HG02884 (cell line): ENCODE results near the gene TMEM208.

Experiments used
- ATAC-seq: cut with Tn5 transposase; IDR thresholded peaks from one replicate; pipeline ENCODE4 v1.9.1; 2021; ENCODE audit warnings: mild to moderate bottlenecking, moderate library complexity; ENCODE audit not compliant: unreplicated experiment

TMEM208 gene

DNA sequence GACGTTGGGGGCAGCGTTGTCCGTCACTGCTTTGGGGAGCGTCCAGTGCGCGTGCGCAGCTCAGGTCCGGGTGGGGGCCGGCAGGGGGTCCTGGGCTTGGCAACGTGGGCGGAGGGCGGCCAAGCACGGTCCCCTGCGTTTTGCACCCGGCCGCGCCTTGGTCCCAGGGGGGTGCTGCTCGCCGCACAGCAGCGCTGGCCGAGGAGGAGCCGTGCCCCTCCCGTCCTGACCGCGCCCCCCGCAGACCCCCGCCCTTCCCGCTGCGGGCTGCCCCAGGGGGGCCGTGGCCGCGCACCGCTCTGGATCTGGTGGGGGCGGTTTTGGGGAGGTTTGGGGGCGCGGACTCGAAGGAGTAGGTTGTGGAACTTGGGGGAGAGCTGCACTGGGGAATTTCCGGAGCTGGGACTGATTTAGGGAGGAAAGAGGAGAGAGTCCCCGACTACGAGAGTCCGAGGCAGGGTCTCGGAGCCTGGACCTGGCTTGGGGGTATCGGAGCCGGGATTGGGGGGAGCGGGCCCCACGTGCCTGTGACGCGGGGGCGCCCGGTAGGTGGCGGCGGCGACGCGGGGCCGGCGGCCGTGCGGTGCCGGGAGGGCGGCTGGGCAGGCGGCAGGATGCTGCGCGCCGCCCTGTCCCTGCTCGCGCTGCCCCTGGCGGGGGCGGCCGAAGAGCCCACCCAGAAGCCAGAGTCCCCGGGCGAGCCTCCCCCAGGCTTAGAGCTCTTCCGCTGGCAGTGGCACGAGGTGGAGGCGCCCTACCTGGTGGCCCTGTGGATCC, 21.7 kb downstream of the TMEM208 start, which contains the start of gene SLC9A5:
SLC9A5 (plus strand) TSS at position 579 of the 777 bp plus-strand sequence; CDS start at position 615, 36 bp downstream.
- ATAC-seq = no peak

DNA sequence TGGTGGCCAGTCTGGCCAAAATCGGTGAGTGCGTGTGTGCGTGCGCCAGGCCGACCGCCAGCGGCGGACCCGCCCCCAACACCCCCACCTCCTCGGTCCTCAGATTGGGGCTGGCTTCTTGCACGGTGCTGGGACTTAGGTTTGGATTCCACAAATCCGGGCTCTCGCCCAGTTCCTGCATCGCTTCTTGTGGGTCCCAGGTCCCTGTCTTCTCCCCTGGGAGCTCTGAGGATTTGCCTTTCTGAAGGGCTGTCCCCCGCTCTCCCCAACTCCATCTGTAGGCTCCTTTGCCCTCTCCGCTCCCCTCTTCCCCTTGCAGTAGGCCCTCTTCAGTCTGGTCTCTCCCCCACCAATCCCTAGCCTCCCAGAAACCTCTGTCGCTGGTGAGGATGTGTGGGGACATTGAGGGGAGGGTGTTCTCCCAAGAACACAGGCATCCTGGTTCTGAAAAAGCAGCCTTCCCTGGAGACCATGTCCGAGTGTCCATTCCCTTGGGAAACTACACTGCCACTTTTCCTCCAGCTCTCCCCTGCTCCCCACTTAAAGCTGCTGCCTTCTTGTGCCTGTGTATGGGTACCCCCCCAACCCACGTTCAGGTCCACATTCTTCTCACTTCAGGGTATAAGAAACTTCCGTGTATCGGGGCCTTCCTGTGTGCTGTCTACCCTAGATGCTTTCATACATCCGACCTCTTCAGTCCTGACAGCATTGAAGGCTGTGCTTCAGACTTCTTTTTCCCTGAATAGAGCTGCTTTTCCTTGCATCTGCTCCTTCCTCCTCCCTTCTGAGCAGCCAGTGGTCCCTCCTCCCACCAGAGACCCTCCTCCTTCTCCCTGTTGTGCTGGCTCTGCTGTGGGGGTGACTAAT, 22.5 kb downstream of the TMEM208 start:
- no peak for ATAC-seq

DNA sequence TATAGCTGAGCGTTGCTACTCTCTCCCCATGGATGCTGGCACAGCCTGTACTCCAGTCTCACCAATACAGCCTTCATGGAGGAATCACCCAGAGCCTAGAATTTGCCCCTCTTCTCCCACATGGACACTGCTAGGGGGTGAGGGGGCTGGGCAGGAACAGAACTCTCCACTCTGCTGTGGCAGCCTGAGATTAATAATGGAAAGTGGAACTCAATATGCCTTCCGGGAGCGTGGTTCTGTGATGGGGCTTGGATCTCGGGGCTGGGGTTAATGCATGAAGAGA, 23.1 kb downstream of the TMEM208 start:
- ATAC-seq = no peak

DNA sequence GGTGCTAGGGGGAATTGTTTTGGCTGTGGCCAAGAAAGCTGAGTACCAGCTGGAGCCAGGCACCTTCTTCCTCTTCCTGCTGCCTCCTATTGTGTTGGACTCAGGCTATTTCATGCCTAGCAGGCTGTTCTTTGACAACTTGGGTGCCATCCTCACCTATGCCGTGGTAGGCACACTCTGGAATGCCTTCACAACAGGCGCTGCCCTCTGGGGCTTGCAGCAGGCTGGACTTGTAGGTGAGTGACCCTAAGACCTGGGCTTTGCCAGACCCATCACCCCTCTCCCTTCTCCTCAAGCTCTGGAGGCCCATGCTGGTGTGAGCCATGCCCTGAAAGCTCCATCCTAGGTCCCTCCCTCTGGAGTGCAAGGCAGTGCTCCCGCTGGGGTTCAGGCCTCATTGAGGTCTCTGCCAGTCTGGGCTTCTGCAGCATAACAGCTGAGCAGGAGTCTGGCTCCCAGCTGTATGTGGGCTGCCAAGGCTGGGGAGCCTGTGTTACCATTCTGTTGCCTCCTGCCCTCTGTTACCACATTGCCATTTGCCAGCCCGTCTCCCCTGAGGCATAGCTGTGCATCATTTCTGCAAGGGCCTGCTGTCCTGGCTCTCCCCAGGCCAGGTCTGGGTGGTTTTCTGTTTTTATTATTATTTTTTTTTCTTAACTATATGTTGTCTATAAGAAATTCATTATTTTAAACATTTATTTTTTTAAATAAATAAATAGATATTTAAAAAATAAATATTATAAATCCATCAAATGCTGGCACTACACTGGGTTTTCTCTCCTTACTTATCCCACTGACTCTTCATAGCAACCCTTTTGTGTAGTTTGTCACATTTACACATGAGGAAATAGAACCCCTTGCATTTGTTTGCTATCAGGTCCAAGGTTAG, 25.9 kb downstream of the TMEM208 start:
- ATAC-seq = no peak

DNA sequence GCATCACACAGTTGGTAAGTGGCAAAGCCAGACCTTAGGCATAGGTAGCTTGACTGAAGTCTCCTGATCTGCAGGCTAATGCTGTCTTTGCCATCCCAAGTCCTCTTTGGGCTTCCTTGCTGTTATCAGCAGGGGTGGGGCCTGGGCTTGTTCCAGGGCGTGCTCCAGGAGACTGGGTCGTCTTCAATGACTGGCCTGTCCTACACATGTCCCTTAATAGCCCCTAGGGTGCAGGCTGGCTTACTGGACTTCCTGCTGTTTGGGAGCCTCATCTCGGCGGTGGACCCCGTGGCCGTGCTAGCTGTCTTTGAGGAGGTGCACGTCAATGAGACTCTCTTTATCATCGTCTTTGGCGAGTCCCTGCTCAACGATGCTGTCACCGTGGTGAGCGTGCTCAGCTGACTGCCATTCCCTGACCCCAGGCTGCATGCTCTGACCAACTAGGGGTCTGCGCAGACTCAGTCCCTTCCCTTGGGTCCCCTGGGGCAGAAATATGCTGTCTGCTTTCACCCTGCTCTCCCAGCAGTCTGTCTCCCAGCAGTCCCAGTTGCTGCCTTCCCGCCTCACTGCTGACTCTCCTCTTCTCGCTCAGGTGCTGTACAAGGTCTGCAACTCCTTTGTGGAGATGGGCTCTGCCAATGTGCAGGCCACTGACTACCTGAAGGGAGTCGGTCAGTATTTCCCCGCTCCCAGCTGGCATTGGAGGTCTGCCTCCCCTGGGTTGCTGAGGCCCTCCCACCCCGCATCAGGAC, 28.0 kb downstream of the TMEM208 start:
- no peak for ATAC-seq

DNA sequence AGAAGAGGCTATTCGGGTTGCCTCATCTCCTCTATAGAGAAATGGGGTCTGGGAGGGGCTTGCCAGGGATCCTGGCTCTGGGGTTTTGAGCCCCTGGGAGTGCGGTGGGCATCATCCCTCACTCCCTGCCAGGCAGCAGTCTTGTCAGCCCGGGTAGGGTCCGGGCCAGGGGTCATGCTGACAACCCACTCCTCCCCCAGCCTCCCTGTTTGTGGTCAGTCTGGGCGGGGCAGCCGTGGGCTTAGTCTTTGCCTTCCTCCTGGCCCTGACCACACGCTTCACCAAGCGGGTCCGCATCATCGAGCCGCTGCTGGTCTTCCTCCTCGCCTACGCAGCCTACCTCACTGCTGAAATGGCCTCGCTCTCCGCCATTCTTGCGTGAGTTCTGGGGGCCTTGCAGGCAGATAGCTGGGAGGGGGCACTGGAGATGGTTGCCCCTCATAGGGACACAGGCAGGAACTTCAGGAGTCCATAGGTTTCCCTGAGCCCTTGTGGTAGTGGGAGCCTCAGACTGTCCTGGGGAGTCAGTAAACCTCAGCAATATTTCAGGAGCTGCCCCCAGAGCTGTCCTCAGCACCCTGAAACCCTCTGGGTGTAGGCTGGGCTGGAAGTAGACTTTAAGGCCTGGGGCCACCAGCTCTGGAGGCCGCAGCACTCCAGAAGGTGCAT, 28.8 kb downstream of the TMEM208 start:
- no peak for ATAC-seq

DNA sequence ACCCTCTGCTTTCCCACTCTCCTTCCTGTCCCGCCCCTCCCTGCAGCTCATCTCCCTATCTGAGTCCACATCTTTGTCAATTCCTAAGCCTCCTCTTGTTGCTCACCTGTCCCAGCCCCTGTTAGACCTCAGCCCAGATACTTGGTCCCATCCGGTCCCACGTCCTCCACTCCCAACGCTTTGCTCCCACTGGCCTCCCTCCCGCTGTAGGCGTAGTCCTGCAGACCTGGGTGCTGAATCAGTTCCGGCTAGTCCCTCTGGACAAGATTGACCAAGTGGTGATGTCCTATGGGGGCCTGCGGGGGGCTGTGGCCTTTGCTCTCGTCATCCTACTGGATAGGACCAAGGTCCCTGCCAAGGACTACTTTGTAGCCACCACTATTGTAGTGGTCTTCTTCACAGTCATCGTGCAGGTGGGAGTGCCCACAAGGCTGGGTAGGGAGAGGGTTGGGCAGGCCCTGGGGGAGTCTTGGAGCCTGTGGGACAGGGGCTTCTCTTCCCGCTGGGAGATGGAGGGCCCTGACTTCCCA, 29.8 kb downstream of the TMEM208 start:
- ATAC-seq = no peak

DNA sequence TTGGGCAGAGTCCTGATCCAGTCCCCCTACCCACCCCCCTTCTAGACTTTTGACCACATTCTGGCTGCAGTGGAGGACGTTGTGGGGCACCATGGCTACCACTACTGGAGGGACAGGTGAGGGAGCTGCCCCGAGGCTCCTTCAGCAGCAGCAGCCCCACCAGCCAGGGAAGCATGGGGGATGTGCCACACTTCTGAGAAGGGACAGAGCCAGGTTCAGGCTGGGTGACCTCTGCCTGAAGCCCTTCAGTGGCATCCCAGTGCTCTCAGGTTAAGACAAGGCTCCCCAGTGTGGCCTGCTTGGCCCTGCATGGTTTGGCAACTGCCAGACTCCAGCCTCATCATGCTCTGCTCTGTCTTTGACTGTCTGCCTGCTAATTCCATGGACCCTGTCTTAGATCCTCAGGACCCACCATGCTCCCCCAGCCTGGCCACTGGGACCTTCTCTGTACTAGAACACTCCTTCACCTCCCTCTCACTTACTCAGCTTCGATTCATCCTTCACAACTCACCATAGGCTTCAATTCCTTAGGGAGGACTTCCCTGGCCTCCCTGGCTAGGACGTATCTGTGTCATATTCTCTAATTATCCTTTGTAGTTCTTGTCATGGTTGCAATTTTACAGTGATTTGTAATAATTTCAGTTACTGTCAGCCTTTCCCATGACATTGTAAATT, 30.7 kb downstream of the TMEM208 start:
- ATAC-seq = no peak

DNA sequence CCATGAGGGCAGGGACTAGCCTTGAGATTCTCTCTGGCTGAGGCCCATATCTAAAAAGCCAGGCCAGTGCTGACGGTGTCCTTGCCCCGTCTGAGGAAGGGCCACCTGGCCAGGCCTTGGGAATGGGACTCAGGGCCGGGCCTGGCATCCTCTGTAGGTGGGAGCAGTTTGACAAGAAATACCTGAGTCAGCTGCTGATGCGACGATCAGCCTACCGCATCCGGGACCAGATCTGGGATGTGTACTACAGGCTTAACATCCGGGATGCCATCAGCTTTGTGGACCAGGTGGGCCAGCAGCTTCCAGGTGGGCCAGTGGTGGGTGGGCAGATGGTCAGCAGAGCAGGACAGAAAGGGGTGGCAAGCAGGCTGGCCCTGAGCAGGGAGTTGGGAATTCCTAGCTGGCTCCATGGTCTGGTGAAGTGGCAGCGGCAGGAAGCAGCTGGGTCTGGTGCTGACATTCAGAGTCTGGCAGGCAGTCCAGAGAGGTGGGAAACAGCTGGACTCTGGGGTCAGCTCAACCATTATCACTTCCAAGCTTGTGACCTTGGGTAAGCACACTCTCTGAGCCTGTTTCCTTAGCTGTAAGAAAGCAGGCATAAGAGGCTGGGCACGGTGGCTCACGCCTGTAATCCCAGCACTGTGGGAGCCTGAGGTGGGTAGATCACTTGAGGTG, 31.4 kb downstream of the TMEM208 start:
- no peak for ATAC-seq

DNA sequence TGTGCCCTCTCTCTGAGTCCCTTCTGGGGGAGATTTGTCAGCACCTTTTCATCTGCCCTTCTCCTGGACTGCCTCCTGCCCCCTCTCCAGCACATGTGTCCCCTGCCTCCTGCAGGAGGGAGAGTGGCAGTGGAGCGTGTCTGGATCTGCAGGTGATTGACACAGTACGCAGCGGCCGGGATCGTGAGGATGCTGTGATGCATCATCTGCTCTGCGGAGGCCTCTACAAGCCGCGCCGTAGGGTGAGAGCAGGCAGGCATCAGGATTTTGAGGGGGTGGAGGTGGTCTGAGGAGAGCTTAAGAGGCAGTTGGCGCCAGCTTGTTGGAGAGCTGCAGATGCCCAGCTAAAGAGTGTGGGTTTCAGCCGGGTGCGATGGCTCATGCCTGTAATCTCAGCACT, 32.8 kb downstream of the TMEM208 start:
- ATAC-seq = no peak

DNA sequence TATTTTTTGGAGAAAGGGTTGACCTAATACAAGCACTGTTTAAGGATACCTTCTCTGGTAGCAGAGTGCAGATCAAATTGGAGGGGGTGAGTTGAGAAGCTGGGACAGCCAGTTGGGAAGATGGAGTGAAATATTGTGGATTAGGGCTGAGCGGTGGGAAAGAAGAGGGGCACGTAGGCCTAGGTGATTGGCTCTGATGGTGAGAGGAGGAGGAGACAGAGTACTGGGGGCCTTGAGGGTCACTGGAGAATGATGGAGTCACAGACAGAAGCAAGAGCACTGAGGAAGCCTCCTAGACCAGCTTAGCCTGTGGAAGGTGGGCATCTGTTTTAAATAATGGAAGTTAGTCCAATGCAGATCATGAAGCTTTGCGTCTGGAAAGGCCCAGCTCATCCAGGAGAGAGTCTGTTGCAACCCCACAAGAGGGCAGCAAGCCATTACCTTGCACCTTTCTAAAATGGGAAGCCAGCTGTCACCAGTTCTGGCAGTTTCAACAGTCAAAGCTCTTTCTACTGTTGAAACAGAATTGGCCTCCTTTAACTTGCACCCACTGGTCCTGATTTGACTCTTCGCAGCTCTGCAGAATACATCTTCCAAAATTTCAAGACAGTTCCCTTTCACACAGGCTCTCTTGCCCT, 33.6 kb downstream of the TMEM208 start:
- no peak for ATAC-seq

DNA sequence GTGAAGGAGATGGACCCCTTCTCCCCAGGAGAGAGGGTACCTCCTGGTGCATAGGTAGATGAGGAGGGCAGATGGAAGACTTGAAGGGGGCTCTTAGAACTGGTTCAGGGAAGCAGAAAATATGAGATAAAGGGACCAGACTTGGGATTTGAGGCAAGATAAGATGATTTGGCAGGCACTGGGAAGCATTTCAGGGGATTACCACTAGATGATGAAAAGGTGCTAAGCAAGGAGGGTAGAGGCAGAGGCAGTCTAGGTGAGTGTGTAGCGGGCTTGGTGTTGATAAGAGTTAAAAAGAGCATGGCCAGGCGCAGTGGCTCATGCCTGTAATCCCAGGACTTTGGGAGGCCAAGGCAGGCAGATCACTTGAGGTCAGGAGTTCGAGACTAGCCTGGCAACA, 36.3 kb downstream of the TMEM208 start:
- ATAC-seq = no peak

DNA sequence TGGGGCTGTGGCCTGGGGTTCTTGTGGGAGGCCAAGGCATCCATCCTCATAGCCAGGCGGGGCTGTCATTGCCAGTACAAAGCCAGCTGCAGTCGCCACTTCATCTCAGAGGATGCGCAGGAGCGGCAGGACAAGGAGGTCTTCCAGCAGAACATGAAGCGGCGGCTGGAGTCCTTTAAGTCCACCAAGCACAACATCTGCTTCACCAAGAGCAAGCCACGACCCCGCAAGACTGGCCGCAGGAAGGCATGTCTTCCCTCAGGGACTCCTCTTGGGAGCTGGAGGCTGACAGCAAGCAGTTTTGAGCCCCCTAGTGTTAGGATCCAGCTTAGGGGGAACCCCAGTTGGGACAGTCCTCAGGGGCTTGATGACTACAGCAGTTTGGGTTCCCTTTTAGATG, 37.3 kb downstream of the TMEM208 start:
- no peak for ATAC-seq

DNA sequence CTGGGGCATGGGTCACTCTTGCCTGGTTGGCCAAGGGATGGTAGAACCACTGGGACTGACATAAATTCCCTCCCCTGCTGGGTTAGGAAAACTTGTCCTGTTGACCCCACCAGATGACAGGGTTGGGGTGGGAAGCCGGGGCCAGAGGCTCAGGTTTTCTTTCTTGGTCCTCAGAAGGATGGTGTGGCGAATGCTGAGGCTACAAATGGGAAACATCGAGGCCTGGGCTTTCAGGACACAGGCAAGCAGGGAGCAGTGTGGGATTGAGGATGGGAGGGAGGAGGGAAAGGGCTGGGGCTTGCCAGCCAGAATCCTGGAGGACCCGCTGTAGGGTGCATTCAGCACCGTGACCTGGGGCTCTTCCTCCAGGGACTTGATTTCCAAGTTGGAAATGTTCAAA, 37.9 kb downstream of the TMEM208 start:
- ATAC-seq = no peak

DNA sequence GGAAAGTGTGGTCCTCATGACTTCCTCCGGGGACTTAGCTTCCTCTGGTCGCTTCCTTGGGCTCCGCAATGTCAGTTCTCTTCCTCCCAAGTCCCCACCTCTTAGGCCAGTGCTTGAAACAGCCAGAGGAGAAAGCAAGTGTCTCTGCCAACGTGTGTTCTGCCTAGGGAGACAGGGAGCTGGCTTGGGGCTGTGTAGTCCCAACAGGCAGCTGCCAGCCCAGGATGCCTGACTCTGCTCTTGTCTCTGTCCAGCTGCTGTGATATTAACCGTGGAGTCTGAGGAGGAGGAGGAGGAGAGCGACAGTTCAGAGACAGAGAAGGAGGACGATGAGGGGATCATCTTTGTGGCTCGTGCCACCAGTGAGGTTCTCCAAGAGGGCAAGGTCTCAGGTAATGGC, 38.9 kb downstream of the TMEM208 start:
- ATAC-seq = no peak

DNA sequence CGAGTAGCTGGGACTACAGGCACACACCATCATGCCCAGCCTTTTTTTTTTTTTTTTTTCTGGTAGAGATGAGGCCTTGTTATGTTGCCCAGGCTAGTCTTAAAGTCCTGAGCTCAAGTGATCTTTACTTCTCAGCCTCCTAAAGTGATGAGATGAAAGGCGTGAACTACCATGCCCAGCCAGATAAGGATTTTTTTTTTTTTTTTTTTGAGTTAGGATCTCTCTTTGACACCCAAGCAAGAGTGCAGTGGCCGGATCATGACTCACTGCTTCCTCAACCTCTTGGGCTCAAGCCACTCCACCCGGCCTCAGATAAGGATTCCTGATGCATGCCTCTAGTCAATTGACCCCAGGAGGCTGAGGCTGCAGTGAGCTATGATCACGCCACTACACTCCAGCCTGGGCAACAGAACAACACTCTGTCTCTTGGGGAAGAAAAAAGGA, 41.2 kb downstream of the TMEM208 start:
- ATAC-seq = no peak

DNA sequence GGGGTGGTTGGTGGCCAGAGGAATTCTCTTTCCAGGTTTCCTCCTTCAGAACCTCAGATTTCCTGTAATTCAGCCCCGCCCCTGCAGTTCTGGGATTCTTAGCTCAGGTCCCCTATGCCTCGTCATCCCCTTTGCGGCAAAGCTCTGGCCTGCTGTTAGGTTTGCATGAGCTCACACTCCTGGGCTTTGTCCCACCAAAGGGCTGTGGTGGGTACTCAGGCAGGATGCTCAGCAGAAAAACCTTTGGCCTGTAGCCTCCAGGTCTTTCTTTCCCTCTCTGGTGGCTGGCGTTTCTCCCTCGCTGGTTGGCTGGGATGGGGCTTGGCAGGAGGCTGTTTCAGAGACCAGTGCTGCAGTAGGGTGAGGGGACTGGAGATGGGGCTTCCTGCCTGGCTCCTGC, 42.8 kb downstream of the TMEM208 start:
- no peak for ATAC-seq

DNA sequence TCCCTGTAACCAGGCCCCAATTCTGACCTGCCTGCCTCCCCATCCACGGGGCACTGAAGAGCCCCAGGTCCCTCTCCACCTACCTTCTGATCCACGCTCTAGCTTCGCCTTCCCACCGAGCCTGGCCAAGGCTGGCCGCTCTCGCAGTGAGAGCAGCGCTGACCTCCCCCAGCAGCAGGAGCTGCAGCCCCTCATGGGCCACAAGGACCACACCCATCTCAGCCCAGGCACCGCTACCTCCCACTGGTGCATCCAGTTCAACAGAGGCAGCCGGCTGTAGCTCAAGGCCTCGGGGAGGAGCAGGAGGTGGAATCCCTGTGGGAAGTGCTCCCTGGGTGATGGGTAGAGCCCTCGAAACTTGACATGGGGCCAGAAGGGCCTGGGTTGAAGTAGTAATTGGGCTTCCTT, 44.0 kb downstream of the TMEM208 start:
- no peak for ATAC-seq
